GM18873 (cell line): ENCODE results near the gene FAN1.
"Not testable (repeated sequence)": the region's sequence is repeated elsewhere in the genome, so short reads cannot be mapped to it uniquely, and the experiment has no call there.

ENCODE experiments used
- ATAC-seq: cut with Tn5 transposase; IDR thresholded peaks from one replicate; pipeline ENCODE4 v1.9.1; 2021; ENCODE audit warnings: mild to moderate bottlenecking, moderate library complexity, moderate number of reproducible peaks; ENCODE audit not compliant: unreplicated experiment, low FRiP score

The FAN1 gene

DNA sequence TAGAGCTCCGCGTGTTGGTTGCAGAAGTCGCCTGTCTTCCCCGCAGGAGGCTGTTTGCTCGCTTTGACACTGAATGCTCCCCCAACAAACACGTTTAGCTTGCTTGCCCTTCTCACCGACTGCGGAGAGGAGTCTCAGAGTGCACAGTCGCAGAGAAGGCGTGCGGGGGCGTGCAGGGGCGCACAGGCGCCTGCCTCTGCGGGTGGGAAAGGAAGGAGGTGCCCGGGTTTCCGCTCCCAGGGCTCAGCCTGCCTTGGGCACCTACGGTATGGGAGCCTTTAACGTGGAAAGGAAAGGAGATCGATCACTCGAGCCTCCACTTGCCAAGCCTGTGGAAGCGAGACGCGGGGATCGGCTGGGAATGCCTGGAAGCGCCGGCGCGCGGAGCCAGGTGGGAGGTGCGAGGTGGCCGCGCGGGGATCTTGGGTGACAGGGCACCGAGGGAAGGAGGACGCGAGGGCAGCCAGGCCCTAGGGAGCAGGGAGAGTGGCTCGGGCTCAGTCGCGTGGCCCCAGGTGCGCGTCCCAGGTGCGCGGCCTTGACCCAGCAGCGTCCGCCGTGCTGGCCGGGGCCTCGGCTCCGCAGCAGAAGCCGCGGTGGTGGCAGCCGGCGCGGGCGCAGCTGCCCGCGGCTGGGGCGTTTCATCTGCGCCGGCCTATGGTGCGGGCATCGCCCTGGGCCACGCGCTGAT lies at the start of gene FAN1:
Gene FAN1, plus strand, starts transcription at position 419 of the 691 bp plus-strand sequence. CDS start 749 bp downstream, outside the sequence.
- peak; percentile 79 for ATAC-seq

DNA sequence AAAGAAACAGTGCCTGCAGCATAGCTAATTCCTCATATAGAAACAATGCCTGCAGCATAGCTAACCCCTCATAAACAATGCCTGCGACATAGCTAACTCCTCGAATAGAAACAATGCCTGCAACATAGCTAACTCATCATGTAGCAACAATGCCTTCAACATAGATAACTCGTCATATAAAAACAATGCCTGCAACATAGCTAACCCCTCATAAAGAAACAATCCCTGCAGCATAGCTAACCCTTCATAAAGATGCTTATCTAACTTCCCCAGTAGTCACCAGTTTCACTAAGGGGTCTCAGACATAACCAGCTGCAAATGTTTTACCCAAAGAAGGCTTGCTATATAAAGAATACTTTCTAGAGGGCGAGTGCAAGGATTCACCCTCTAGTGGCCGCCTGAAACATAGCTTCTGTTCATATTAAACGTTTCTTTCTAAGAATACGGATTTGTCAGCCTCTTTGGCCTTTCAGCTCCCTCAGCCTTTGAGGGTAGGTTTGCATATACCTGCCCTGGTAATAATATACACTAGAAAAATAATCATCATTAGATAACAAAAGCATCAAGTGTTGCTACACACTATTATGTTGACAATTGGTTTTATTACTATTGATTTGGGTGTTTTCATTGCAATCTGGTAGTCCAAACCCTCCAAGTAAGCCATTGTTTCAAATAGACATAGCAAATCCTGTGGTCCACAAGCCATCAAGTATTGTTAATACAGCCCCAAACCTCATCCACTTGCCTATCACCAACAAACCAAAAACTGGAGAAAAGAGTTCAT lies 44.4 kb upstream of the FAN1 start:
- ATAC-seq, result no peak

DNA sequence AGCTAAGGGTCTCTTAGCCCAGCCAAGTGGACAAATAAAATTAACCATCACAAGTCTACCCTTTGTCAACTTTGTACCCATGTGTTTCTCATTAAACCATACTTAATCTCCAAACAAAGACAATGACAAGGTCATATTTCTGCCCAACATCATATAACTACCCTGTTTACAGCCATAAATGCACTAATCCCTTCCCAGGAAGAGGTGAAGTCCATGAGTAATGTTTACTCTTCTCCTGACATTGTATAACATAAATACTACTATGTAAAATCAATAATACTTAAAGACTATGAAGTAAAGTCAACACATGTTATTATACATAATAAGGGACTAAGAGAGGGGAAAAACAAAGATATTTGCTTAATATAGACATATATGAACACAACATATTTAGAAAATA lies 38.5 kb upstream of the FAN1 start:
- no peak for ATAC-seq

DNA sequence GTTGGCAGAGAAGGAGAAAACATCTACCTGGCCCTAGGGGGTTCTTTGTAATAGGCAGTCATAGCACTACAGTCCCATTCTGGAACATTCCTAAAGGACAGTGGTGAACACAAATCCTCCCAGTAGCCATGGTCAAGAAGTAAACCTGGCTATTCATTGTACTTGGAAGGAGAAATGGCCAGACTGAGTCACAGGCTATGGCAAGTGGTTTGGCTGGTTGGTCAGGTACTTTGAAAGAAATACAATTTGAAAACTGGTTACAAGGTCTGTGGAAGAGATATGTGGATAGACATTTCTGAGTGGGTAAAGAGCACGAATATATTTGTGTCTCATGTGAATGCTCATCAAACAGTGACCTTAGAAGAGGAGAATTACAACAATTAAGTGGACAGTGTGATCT lies 33.0 kb upstream of the FAN1 start:
- no peak for ATAC-seq

DNA sequence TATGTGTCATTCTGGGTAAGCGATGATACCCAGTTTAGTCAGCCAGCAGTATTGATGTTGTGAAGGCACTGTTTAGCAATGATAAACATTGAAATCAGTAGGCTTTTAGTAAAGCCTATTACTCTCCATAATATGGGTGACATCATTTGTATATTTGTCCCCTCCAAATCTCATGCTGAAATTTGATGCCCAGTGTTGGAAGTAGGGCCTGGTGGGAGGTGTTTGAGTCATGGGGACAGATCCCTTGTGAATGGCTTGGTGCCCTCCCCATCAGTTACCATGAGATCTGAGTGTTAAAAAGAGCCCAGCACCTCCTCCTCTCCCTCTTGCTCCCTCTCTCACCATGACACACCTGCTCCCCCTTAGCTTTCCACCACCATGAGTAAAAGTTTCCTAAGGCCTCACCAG lies 31.4 kb upstream of the FAN1 start:
- ATAC-seq, result no peak

DNA sequence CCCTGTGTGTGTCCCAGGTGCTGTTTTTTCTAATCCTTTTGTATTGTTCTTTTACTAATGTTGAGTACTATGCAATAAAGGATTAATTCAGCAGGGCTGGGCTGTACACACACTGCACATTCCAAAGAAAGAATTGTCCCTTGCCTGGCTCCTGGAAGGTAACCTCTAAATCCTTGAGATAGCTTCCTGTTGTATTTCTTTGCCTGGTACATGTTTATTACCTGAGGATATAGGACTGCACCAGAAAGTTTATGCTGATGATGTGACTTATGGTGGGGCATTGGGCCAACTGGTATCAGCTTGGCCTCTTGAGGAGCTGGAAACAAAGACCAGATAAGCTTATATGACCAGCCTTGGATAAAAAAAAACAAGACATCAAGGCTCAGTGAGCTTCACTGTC lies 26.6 kb upstream of the FAN1 start:
- no peak for ATAC-seq

DNA sequence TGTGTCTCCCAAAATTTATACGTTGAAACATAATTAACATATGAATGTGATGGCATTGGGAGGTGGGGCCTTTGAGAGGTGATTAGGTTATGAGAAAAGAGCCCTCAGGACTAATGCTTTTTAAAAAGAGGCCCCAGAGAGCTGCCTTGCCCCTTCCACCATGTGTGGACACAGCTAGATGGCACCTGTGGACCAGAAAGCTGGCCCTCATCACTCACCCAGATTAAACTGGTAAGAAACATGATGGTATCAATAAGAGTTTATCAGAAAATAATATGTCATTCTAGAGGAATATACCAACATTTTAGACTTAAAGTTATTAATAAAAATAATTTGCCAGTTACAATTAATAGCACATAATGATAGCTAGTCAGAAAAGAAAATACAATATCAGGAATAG lies 25.2 kb upstream of the FAN1 start:
- ATAC-seq, result no peak

DNA sequence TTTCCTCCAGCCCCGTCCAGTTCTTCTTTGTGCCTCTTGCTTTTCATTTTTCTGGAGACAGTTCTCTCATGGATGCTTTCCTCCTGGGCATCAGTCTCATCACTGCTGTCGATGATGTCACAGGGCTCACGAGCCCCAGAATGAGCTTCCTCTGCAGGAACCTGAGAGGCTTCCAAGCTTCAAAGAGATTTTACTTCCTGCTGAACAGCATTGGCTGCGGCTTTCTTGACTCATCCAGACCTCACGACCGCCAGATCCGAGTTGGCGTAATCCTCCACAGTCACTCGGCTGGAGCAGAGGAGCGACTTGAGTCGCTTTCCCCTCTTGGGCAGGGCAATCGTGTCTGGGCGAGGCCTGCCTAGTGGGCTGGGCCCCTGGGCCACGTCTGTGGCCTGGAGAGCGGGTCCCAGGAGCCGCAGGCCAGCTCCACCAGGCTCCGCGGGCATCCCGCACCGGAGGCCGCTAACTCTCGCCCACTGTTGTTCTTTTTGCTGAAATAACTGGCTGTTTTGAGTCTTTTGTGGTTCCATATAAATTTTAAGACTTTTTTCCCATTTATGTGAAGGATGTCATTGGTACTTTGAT lies 20.8 kb upstream of the FAN1 start:
- ATAC-seq, result no peak

DNA sequence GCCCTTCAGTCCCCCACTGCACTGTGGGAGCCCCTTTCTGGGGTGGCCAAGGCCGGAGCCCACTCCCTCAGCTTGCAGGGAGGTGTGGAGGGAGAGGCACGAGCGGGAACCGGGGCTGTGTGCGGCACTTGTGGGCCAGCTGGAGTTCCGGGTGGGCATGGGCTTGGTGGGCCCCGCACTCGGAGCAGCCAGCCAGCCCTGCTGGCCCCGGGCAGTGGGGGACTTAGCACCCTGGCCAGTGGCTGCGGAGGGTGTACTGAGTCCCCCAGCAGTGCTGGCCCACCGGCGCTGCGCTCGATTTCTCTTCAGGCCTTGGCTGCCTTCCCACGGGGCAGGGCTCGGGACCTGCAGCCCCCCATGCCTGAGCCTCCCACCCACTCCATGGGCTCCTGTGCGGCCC lies 20.0 kb upstream of the FAN1 start:
- ATAC-seq, result not testable (repeated sequence)

DNA sequence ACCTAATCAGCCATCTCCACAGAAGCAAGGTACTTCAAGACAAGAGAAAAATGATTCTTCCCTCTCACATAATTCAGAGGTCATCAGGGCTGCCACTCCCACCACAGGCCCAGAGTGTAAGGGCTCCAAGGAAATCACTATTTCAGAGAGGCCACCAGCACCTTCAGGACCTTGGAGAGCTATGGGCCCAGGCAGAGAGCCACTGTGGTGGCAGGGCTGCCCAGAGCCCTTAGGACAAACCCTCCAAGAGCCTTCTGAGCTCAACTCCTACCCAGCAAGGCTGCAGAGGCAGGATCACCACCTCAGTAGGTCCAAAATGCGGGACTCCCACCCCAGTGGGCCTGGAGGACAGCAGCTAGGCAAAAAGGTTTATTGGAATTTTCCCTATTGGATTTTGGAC lies 17.9 kb upstream of the FAN1 start:
- no peak for ATAC-seq

DNA sequence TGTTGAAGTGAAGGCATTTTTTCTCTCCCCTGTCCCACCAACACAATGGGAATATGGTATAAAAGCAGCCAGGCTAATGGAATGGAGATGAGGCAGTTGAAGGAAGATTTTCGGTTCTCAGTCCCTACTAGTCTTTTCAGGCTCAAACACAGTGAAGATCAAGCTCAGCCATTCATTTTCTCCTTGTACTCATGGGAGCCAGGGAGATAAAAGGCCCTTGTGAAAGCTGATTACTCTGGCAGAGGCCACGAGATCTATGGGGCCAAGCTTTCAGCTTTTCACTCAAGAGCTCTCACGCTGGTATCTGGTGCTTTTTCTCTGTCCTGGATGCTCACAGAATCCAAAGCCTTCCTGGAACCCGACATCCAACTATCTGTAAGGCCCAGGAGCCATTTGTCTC lies 14.5 kb upstream of the FAN1 start:
- ATAC-seq, result no peak

DNA sequence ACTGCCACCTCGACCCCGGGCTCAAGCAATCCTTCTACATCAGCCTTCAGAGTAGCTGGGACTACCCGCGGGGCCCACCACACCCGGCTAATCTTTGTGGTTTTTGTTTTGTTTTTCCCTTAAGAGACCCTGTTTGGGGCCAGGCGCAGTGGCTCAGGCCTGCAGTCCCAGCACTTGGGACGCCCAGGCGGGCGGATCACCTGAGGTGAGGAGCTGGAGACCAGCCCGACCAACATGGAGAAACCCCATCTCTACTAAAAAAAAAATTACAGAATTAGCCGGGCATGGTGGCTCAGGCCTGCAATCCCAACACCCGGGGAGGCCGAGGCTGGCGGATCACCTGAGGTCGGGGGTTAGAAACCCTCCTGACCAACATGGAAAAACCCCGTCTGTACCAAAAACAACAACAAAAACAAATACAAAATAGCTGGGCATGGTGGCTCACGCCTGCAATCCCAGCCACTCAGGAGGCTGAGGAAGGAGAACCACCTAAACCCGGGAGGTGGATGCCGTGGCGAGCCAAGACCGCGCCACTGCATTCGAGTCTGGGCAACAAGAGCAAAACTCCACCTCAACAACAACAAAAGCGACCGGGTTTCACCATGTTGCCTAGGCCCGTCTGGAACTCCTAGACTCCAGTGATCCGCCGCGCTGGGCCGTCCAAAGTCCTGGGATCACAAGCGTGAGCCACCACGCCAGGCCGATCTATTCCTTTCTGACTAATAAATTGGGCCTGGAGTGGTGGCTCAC lies 8.1 kb upstream of the FAN1 start:
- no peak for ATAC-seq

DNA sequence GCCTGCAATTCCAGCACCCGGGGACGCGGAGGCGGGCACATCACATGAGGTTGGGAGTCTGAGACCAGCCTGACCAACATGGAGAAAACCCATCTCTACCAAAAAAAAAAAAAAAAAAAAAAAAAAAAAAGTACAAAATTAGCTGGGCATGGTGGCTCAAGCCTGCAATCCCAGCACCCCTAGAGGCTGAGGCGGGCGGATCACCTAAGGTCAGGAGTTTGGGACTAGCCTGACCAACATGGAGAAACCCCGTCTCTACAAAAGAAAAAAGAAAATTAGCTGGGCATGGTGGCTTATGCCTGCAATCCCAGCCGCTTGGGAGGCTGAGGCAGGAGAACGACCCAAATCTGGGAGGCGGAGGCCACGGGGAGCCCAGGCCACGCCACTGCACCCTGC lies 7.5 kb upstream of the FAN1 start:
- no peak for ATAC-seq

DNA sequence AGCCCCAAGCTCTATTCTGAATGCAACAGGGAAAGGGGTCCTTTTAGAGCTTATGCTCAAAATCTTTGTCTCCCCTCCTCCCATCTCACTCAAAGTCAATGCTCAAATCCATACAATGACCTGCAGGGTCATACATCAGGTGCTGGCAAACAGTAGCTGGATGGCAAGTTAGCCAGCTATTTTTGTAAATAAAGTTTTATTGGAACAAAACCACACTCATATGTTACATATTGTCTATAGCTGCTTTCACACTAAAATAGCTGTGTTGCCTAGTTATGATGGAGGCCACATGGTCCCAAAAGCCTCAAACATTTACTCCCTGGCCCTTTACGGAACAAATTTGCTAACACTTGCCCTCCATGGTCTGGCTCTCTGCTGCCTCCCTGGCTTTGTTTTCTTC lies 1.8 kb upstream of the FAN1 start:
- ATAC-seq, result no peak

DNA sequence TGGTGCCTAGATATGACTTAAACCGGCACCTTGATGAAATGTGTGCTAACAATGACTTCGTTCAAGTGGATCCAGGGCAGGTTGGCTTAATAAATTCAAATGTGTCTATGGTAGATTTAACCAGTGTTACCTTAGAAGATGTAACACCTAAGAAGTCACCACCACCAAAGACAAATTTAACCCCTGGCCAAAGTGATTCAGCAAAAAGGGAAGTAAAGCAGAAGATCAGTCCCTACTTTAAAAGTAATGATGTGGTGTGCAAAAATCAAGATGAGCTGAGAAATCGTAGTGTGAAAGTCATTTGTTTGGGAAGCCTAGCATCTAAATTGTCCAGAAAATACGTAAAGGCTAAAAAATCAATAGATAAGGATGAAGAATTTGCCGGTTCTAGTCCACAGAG lies 1.1 kb downstream of the FAN1 start:
- ATAC-seq, result no peak

DNA sequence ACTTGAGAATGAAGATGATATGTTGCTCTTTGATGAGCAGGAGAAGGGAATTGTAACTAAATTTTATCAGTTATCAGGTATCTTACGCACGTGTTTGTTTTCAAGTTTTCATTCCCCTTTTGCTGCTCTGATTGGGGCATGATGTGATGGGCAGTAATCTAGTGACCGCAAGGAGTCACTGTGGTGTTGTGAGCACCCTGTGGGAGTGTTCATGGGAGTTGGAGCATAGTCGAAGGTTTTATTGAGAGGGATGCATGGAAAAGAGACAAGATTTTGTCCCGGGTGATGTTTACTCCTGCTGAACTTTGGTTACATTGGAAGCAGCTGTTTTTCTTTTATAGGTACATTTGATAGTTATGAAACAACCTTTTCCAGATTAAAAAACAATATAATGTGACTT lies 2.1 kb downstream of the FAN1 start:
- ATAC-seq, result no peak

DNA sequence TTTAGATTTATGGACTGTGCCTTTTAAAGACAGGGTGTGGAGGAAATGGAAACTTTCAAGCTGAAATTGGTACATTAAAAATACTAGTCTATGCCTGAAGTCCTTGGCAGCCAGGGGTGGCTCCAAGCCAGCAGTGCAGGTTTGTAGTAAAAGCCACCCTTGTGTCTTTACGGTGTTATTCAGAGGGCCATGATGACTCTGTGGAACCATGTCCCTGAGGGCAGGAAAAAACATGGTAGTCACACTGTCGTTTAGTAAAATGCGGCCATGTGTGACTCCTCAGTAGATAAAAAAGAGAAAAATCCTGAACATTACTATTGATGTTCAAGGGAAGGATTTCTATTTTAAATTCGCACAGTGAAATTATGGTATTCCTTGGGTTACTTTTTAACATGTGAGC lies 2.7 kb downstream of the FAN1 start:
- no peak for ATAC-seq

DNA sequence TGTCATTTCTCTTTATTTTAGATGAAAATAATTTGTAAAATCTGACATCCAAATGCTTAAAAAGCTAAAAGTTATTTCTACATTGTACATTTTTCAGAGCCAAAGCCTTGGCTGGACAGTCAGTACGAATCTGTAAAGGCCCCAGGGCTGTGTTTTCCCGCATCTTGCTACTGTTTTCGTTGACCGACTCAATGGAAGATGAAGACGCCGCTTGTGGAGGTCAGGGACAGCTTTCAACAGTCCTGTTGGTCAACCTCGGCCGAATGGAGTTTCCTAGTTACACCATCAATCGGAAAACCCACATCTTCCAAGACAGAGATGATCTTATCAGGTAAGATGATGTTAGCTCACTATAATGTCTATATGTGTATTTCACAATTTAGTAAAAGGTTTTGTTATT lies 10.0 kb downstream of the FAN1 start:
- ATAC-seq, result no peak

DNA sequence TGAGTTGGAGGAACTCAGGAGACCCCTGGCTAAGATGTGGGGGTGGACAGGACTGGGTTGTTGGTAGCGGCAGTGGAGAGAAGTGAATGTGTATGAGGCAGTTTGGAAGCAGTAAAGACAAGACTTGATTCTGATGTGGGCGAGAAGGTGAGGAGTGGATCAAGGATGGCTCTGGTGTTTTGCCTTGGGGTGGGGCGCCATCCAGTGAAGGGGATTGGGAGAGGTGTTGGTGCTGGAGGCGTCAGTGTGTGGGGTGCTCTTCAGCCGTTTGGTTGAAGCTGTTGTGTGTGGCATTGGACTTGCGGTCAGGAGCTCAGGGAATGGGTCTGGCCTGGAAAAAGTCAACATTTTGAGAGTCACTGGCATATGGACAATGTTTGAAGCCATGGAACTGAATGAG lies 13.3 kb downstream of the FAN1 start:
- ATAC-seq, result no peak

DNA sequence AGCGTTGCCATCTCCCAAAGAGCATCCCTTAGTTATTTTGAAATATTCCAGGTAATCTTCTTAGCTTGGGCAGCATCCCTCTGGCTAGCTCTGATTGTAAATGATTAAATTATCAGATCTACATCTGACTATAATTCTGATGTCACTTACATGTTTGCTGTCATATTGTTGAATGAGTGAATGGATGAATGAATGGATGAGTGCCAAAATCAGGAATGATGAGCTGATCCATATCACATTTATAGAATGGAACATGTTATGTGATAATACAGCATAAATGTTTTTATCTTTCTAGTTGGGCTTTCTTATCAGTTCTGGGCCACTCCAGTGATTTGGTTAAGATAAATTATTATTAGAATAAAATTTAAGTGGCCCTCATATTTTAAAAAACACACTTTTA lies 14.0 kb downstream of the FAN1 start:
- ATAC-seq, result no peak

DNA sequence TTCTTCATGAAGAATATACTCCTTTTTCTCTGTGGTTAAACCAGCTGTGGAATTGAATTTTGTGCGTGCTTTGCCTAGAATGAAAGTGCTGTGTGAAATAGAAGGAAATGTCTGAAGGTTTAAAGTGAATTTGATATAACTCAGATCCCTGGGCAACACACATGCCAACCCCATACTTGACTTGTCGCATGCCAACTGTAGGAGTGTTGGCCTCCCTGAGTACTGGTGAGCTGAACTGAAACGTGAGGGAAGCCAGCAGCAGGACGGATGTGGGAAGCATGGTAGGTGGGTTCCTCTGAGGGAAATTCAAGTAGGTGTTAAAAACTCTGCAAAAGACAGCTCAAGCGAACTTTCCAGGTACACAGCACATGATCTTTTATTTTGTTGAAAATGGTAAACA lies 14.7 kb downstream of the FAN1 start:
- no peak for ATAC-seq
